ENCODE measurements around the gene NLGN4Y. TPM values are rescaled to one million over a fixed set of nuclear protein-coding genes. Genes with fewer than 3 reads are reported as not detected.

The NLGN4Y gene
- total RNA-seq, 1 experiment from 2014 or later, result not detected

- ChIA-PET CTCF (no interaction called here), POLR2A (ENCODE audit: unreplicated experiment) (no interaction called here)
- no TSS peak for BruUV-seq (replicated peaks)
- Histone ChIP-seq H3K79me2 (ENCODE audit: low read length) (no peaks in the 10 kb centered on the region), H3K9me3 (ENCODE audit: low read length) (no peaks in the 10 kb centered on the region), H3K4me2 (ENCODE audit: low read length) (no peak overlapping the region), H2AFZ (ENCODE audit: low read length) (no peak overlapping the region), H4K20me1 (ENCODE audit: low read length) (no peaks in the 10 kb centered on the region), H3K27ac (ENCODE audit: low read length) (no peak overlapping the region), H3K4me1 (ENCODE audit: insufficient read depth, low read length) (no peaks in the 10 kb centered on the region), H3K4me3 (ENCODE audit: low read length) (no peak overlapping the region), H3K9me2 (replicated peaks; ENCODE audit: low read length) (no peaks in the 10 kb centered on the region), H3K27me3 (ENCODE audit: low read length) (no peaks in the 10 kb centered on the region), H3F3A (ENCODE audit: low read length, unreplicated experiment) (no peaks in the 10 kb centered on the region), H3K9ac (ENCODE audit: low read length) (no peak overlapping the region), H3K36me3 (ENCODE audit: low read depth, low read length) (no peaks in the 10 kb centered on the region)
- TF ChIP-seq EZH2 (IDR thresholded peaks at IDR 0.05; ENCODE audit: low read length, unreplicated experiment), result no peak
- TF ChIP-seq EZH2phosphoT487 (IDR thresholded peaks at IDR 0.05; ENCODE audit: borderline replicate concordance, low read length), result no peak
- TF ChIP-seq CTCF (conservative IDR thresholded peaks at IDR 0.05; ENCODE audit: low read depth, low read length), result no peak
- DNase-seq (no peak), ATAC-seq (no peak)
- intact Hi-C loops (cut with micrococcal nuclease), result no loop called here
These were observed 347.6 kb downstream of the NLGN4Y start for GRCh38 chrY:14871971-14872370.
